ENCODE measurements around the gene TGFBR3.

The TGFBR3 gene

GRCh38 chr1:91685994-91686393, 200.0 kb downstream of the TGFBR3 start:
- TF ChIP-seq POLR2AphosphoS5 (IDR thresholded peaks at IDR 0.05; ENCODE audit: low read depth, low read length) (no peak), SIN3A (IDR thresholded peaks at IDR 0.05; ENCODE audit: borderline replicate concordance, insufficient read depth, low read length) (no peak), FOXP2 (optimal IDR thresholded peaks at IDR 0.05; ENCODE audit: borderline replicate concordance, extremely low read depth, extremely low read length, insufficient read depth) (no peak), TAF1 (IDR thresholded peaks at IDR 0.05; ENCODE audit: borderline replicate concordance, insufficient read depth, low read length) (no peak), REST (IDR thresholded peaks at IDR 0.05; ENCODE audit: insufficient read depth in 1 of 2, low read depth in 2 of 2, low read length in 2 of 2) (no peak)

- TF ChIP-seq POLR2AphosphoS5 (IDR thresholded peaks at IDR 0.05; ENCODE audit: low read depth, low read length) (peak; percentile 52), SIN3A (IDR thresholded peaks at IDR 0.05; ENCODE audit: borderline replicate concordance, insufficient read depth, low read length) (peak; percentile 96; the same call in 1 of the 2 replicates), REST (IDR thresholded peaks at IDR 0.05; ENCODE audit: insufficient read depth in 1 of 2, low read depth in 2 of 2, low read length in 2 of 2) (peak in 1 of 2 experiments; percentile 35; a peak in 1 of 4 replicates), FOXP2 (optimal IDR thresholded peaks at IDR 0.05; ENCODE audit: borderline replicate concordance, extremely low read depth, extremely low read length, insufficient read depth) (no peak), TAF1 (IDR thresholded peaks at IDR 0.05; ENCODE audit: borderline replicate concordance, insufficient read depth, low read length) (no peak)
Observed at GRCh38 chr1:91684481-91685196, 201.3 kb downstream of the TGFBR3 start.

DNA sequence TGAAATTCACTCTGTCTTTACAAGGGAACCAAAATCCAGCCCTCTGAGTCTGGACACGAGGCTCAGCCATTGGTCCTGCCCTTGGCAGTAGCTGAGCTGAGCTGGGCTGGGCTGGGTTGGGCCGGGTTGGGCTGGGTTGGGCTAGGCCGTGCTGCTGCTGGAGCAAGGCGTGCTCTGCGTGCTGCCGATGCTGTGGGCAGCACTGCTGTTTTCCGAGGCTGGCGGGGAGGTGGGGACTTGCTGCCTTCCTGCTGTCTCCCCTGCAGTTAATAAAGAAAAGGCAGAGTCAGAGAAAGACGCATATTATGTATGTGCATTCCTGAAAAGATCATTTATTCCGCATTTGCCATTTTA, 202.4 kb downstream of the TGFBR3 start:
- TF ChIP-seq REST (IDR thresholded peaks at IDR 0.05; ENCODE audit: insufficient read depth in 1 of 2, low read depth in 2 of 2, low read length in 2 of 2) (no peak), FOXP2 (optimal IDR thresholded peaks at IDR 0.05; ENCODE audit: borderline replicate concordance, extremely low read depth, extremely low read length, insufficient read depth) (no peak), POLR2AphosphoS5 (IDR thresholded peaks at IDR 0.05; ENCODE audit: low read depth, low read length) (no peak), TAF1 (IDR thresholded peaks at IDR 0.05; ENCODE audit: borderline replicate concordance, insufficient read depth, low read length) (no peak), SIN3A (IDR thresholded peaks at IDR 0.05; ENCODE audit: borderline replicate concordance, insufficient read depth, low read length) (no peak)

DNA sequence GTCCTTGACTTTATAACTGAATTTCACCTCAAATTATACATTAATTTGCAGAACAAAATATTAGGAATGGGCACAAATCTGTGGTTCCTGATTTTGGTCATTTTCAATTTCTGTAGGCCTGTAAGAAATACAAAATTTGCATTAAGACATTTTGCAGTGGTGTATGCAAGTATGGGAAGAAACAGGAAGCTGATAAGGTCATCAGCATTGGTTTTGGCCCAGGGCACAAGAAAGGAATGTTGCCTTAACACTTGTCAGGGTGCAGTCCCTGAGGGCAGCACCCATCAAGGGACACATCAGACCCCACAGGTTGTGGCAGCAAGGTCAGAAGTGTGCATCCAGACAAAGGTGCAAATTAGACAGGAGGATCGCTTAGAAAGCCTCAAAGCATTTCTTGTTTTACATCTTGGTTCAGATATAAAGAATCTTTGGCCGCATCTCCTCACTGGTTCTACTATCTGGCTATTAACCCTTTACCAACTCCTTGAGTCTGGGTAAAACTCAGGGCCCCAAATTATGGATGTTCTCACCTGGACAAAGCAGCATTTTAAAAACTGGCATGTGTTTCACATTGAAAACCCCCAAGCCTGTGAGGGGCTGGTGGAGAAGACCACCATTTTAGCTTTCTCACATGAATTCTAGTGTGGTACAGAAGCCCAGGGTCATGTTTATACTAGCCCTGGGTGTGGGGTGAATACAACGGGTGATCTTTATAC, 202.9 kb downstream of the TGFBR3 start:
- TF ChIP-seq SIN3A (IDR thresholded peaks at IDR 0.05; ENCODE audit: borderline replicate concordance, insufficient read depth, low read length) (no peak), POLR2AphosphoS5 (IDR thresholded peaks at IDR 0.05; ENCODE audit: low read depth, low read length) (no peak), FOXP2 (optimal IDR thresholded peaks at IDR 0.05; ENCODE audit: borderline replicate concordance, extremely low read depth, extremely low read length, insufficient read depth) (no peak), REST (IDR thresholded peaks at IDR 0.05; ENCODE audit: insufficient read depth in 1 of 2, low read depth in 2 of 2, low read length in 2 of 2) (no peak), TAF1 (IDR thresholded peaks at IDR 0.05; ENCODE audit: borderline replicate concordance, insufficient read depth, low read length) (no peak)
